GM12878 (cell line): ENCODE data around the gene IKZF1.

Experiments
- POLR2A ChIP-seq: IDR thresholded peaks from 2 replicates; pipeline ENCODE4 v1.6.1; 2011; ENCODE audit warnings: low read depth, mild to moderate bottlenecking, low read length
- POLR2AphosphoS5 ChIP-seq: IDR thresholded peaks from 2 replicates; pipeline ENCODE4 v1.6.1; 2011; ENCODE audit warnings: mild to moderate bottlenecking, low read length, inconsistent platforms
- RB1 ChIP-seq: fragments of 450-650 bp; formaldehyde crosslinking; IDR thresholded peaks from 2 replicates; pipeline ENCODE4 v1.6.1; 2017; ENCODE audit warnings: mild to moderate bottlenecking, borderline replicate concordance
- SPI1 ChIP-seq: IDR thresholded peaks from 2 replicates; pipeline ENCODE4 v1.6.1; 2011; ENCODE audit warnings: low read depth, mild to moderate bottlenecking, low read length, moderate library complexity, borderline replicate concordance; ENCODE audit not compliant: insufficient read depth
- SUZ12 ChIP-seq: fragments of 200-600 bp; sonication (generic); IDR thresholded peaks from one replicate; pipeline ENCODE4 v1.6.1; 2018; ENCODE audit warnings: antibody characterized with exemption, mild to moderate bottlenecking; ENCODE audit not compliant: unreplicated experiment
- TF ChIP-seq, protein P1 (sequence below), 3 experiments: IDR thresholded peaks in 2 of 3; conservative IDR thresholded peaks in 1 of 3; 2 replicates each; pipeline ENCODE4 v1.5.1; 2011; ENCODE audit warnings: low read depth in 3 of 3, low read length in 3 of 3, mild to moderate bottlenecking in 3 of 3, control low read depth in 2 of 3, moderate library complexity in 2 of 3, inconsistent platforms in 1 of 3, mixed read lengths in 1 of 3; ENCODE audit not compliant: control insufficient read depth in 2 of 3, insufficient read depth in 1 of 3; ENCODE audit errors: extremely low read depth in 1 of 3
- TF ChIP-seq, protein P2 (sequence below): IDR thresholded peaks from 2 replicates; pipeline ENCODE4 v1.6.1; 2012; ENCODE audit warnings: improper control_type of control experiment, low read depth, low read length; ENCODE audit not compliant: insufficient replicate concordance

DNA sequence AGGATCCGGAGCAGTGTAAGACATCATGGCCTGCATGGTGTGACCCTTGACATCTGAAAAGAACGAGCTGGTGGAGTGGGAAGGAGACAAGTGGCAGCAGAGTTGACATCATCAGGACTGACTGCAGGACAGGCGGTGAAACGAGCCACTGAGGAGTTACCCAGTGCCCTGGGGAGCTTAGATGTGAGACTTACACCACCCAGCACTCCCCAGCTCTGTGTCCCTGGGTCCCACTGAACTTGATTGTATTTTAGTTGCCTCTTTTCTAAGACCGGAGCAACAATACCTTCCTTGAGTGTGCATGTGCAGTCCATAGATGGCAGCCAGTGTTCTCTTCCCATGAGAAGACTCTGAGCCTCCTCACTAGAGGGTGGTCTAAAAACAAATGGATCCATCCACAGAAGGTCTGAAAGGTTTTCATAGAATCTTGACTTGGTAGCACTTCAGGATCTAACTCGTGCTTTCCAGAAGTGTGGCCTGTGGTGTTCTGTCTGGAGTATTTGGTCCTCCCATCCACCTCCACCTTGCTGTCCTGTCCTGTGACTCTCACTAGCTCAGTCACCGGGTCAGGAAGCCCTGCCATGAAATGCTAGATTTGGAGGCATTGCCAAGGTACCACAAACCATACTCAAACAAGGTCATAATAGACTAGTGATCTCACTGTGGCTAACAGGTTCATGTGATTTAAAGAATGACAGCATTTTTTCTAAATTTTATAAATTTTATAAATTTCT lies 59.0 kb downstream of the IKZF1 start:
- 0 out of 2 replicates have a peak, but pooled peaks have one; percentile 18 for TF ChIP-seq POLR2A
- TF ChIP-seq, protein P1, sequence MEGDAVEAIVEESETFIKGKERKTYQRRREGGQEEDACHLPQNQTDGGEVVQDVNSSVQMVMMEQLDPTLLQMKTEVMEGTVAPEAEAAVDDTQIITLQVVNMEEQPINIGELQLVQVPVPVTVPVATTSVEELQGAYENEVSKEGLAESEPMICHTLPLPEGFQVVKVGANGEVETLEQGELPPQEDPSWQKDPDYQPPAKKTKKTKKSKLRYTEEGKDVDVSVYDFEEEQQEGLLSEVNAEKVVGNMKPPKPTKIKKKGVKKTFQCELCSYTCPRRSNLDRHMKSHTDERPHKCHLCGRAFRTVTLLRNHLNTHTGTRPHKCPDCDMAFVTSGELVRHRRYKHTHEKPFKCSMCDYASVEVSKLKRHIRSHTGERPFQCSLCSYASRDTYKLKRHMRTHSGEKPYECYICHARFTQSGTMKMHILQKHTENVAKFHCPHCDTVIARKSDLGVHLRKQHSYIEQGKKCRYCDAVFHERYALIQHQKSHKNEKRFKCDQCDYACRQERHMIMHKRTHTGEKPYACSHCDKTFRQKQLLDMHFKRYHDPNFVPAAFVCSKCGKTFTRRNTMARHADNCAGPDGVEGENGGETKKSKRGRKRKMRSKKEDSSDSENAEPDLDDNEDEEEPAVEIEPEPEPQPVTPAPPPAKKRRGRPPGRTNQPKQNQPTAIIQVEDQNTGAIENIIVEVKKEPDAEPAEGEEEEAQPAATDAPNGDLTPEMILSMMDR (IDR thresholded peaks at IDR 0.05 in 2 of 3, conservative IDR thresholded peaks at IDR 0.05 in 1 of 3; ENCODE audit: control insufficient read depth in 2 of 3, extremely low read depth in 1 of 3, insufficient read depth in 1 of 3, low read depth in 3 of 3, low read length in 3 of 3) = no peak
- no peak for TF ChIP-seq RB1
- TF ChIP-seq SUZ12 = no peak
- no peak for TF ChIP-seq POLR2AphosphoS5
- TF ChIP-seq, protein P2, sequence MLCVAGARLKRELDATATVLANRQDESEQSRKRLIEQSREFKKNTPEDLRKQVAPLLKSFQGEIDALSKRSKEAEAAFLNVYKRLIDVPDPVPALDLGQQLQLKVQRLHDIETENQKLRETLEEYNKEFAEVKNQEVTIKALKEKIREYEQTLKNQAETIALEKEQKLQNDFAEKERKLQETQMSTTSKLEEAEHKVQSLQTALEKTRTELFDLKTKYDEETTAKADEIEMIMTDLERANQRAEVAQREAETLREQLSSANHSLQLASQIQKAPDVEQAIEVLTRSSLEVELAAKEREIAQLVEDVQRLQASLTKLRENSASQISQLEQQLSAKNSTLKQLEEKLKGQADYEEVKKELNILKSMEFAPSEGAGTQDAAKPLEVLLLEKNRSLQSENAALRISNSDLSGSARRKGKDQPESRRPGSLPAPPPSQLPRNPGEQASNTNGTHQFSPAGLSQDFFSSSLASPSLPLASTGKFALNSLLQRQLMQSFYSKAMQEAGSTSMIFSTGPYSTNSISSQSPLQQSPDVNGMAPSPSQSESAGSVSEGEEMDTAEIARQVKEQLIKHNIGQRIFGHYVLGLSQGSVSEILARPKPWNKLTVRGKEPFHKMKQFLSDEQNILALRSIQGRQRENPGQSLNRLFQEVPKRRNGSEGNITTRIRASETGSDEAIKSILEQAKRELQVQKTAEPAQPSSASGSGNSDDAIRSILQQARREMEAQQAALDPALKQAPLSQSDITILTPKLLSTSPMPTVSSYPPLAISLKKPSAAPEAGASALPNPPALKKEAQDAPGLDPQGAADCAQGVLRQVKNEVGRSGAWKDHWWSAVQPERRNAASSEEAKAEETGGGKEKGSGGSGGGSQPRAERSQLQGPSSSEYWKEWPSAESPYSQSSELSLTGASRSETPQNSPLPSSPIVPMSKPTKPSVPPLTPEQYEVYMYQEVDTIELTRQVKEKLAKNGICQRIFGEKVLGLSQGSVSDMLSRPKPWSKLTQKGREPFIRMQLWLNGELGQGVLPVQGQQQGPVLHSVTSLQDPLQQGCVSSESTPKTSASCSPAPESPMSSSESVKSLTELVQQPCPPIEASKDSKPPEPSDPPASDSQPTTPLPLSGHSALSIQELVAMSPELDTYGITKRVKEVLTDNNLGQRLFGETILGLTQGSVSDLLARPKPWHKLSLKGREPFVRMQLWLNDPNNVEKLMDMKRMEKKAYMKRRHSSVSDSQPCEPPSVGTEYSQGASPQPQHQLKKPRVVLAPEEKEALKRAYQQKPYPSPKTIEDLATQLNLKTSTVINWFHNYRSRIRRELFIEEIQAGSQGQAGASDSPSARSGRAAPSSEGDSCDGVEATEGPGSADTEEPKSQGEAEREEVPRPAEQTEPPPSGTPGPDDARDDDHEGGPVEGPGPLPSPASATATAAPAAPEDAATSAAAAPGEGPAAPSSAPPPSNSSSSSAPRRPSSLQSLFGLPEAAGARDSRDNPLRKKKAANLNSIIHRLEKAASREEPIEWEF = no peak
- TF ChIP-seq SPI1 = no peak
